WTC11 (cell line): ENCODE data around the gene SLC25A21.

Source experiments
- CTCF ChIP-seq: fragments of 200-600 bp; IDR thresholded peaks from 2 replicates; pipeline ENCODE4 v1.8.0; 2022; ENCODE audit warnings: antibody characterized with exemption
- ESRRA ChIP-seq: sonication (generic); formaldehyde crosslinking; IDR thresholded peaks from 2 replicates; pipeline ENCODE4 v1.8.1; 2022; ENCODE audit warnings: mild to moderate bottlenecking, missing genetic modification reagents, borderline replicate concordance
- KAT7 ChIP-seq: sonication (generic); formaldehyde crosslinking; IDR thresholded peaks from 2 replicates; pipeline ENCODE4 v1.8.1; 2023; ENCODE audit warnings: missing genetic modification reagents, mild to moderate bottlenecking, borderline replicate concordance
- MXD4 ChIP-seq: fragments of 250-450 bp; sonication (Bioruptor Pico); IDR thresholded peaks from 2 replicates; pipeline ENCODE4 v1.8.0; 2021; ENCODE audit warnings: mild to moderate bottlenecking, moderate library complexity, borderline replicate concordance
- NFYB ChIP-seq: sonication (generic); formaldehyde crosslinking; conservative IDR thresholded peaks from 2 replicates; pipeline ENCODE4 v1.8.0; 2022; ENCODE audit warnings: low read depth, missing genetic modification reagents
- SP1 ChIP-seq: sonication (generic); formaldehyde crosslinking; conservative IDR thresholded peaks from 2 replicates; pipeline ENCODE4 v1.8.1; 2022; ENCODE audit warnings: missing genetic modification reagents
- TEAD4 ChIP-seq: sonication (generic); formaldehyde crosslinking; IDR thresholded peaks from 2 replicates; pipeline ENCODE4 v1.8.0; 2022; ENCODE audit warnings: mild to moderate bottlenecking, missing genetic modification reagents
- USF2 ChIP-seq: sonication (generic); formaldehyde crosslinking; IDR thresholded peaks from 2 replicates; pipeline ENCODE4 v1.8.1; 2023; ENCODE audit warnings: mild to moderate bottlenecking, missing genetic modification reagents, moderate library complexity
- ZBTB21 ChIP-seq: sonication (generic); formaldehyde crosslinking; IDR thresholded peaks from 2 replicates; pipeline ENCODE4 v1.8.1; 2023; ENCODE audit warnings: mild to moderate bottlenecking, missing genetic modification reagents, borderline replicate concordance
- ZNF281 ChIP-seq: sonication (generic); formaldehyde crosslinking; IDR thresholded peaks from 2 replicates; pipeline ENCODE4 v1.8.0; 2023; ENCODE audit warnings: mild to moderate bottlenecking, missing genetic modification reagents
- ZNF317 ChIP-seq: sonication (generic); formaldehyde crosslinking; IDR thresholded peaks from 2 replicates; pipeline ENCODE4 v1.8.1; 2023; ENCODE audit warnings: low read depth, mild to moderate bottlenecking, moderate library complexity, missing genetic modification reagents, borderline replicate concordance

- TF ChIP-seq ZNF317 (CRISPR knock-in tag) (no peak), ZBTB21 (CRISPR knock-in tag) (no peak), SP1 (no peak), USF2 (CRISPR knock-in tag) (no peak), CTCF (no peak), ZNF281 (CRISPR knock-in tag) (no peak), NFYB (CRISPR knock-in tag) (no peak), TEAD4 (CRISPR knock-in tag) (no peak), KAT7 (CRISPR knock-in tag) (no peak), MXD4 (CRISPR knock-in tag) (no peak), ESRRA (CRISPR knock-in tag) (no peak)
Measured at GRCh38 chr14:36973806-36974442, 198.5 kb downstream of the SLC25A21 start.
